Measurements from ENCODE around the gene EXOSC3. TPM values are rescaled to one million over a fixed set of nuclear protein-coding genes. Genes with fewer than 3 reads are reported as not detected.

EXOSC3 gene
- total and polyA plus RNA-seq, 2 of the 13 experiments (the other 11 are each of a cell fraction or from before 2014, with no cell fraction given): 17.5 to 68.7 TPM

- TF ChIP-seq SNAPC4 (CRISPR knock-in tag; IDR thresholded peaks at IDR 0.05) (0 out of 2 replicates have a peak, but pooled peaks have one; percentile 62), CREM (IDR thresholded peaks at IDR 0.05) (peak; percentile 73), CREM (CRISPR knock-in tag; IDR thresholded peaks at IDR 0.05) (no peak), ZNF550 (CRISPR knock-in tag; IDR thresholded peaks at IDR 0.05; ENCODE audit: borderline replicate concordance) (0 out of 2 replicates have a peak, but pooled peaks have one; percentile 55), ARID3A (IDR thresholded peaks at IDR 0.05; ENCODE audit: low read depth, low read length) (no peak), HDAC2 (CRISPR knock-in tag; IDR thresholded peaks at IDR 0.05) (peak; percentile 23; the same call in 1 of the 2 replicates), ZNF879 (CRISPR knock-in tag; IDR thresholded peaks at IDR 0.05) (no peak), ZFP91 (CRISPR knock-in tag; IDR thresholded peaks at IDR 0.05; ENCODE audit: borderline replicate concordance) (peak; percentile 32; the same call in 1 of the 2 replicates), YEATS4 (CRISPR knock-in tag; IDR thresholded peaks at IDR 0.05; ENCODE audit: borderline replicate concordance) (peak; percentile 50; the same call in 1 of the 2 replicates), ZBTB38 (CRISPR knock-in tag; IDR thresholded peaks at IDR 0.05) (peak; percentile 19; the same call in 1 of the 2 replicates), SP4 (CRISPR knock-in tag; IDR thresholded peaks at IDR 0.05) (no peak), HNRNPLL (IDR thresholded peaks at IDR 0.05; ENCODE audit: low read depth, low read length, poor library complexity, severe bottlenecking) (peak; percentile 69), ELF3 (CRISPR knock-in tag; IDR thresholded peaks at IDR 0.05) (peak; percentile 57; the same call in 1 of the 2 replicates), HOXA5 (CRISPR knock-in tag; IDR thresholded peaks at IDR 0.05) (no peak), MEF2D (CRISPR knock-in tag; IDR thresholded peaks at IDR 0.05) (0 out of 2 replicates have a peak, but pooled peaks have one; percentile 15), ZNF770 (CRISPR knock-in tag; IDR thresholded peaks at IDR 0.05) (0 out of 2 replicates have a peak, but pooled peaks have one; percentile 40), PCBP1 (IDR thresholded peaks at IDR 0.05; ENCODE audit: borderline replicate concordance, low read depth, low read length) (0 out of 2 replicates have a peak, but pooled peaks have one; percentile 45), KLF13 (CRISPR knock-in tag; IDR thresholded peaks at IDR 0.05) (no peak)
Observed at GRCh38 chr9:37753489-37754190, 31.2 kb downstream of the EXOSC3 start, which contains the start of gene TRMT10B (continued).
